SK-N-MC (cell line): Measurements from ENCODE around the gene KRTAP12-2.

Experiments used
- EZH2 ChIP-seq: fragments of 200-600 bp; sonication (generic); IDR thresholded peaks from one replicate; pipeline ENCODE4 v1.6.1; 2017; ENCODE audit warnings: antibody characterized with exemption
- FOXP2 ChIP-seq: optimal IDR thresholded peaks from 2 replicates; pipeline ENCODE3; 2011; ENCODE audit warnings: mild to moderate bottlenecking, moderate library complexity; ENCODE audit not compliant: insufficient read depth; ENCODE audit errors: extremely low read length, control extremely low read depth
- POLR2AphosphoS5 ChIP-seq: IDR thresholded peaks from 2 replicates; pipeline ENCODE4 v1.6.1; 2012; ENCODE audit warnings: mild to moderate bottlenecking, low read depth, low read length, borderline replicate concordance

GRCh38 chr21:44694776-44695175, 28.0 kb upstream of the KRTAP12-2 start:
- TF ChIP-seq POLR2AphosphoS5 (no peak), EZH2 (no peak), FOXP2 (no peak)
